ENCODE measurements around the gene HEXD.
"Not testable (repeated sequence)": the region's sequence is repeated elsewhere in the genome, so short reads cannot be mapped to it uniquely, and the experiment has no call there.

HEXD gene

GRCh38 chr17:82397449-82398335 lies 20.5 kb upstream of the HEXD start:
- no peak for DNase-seq

- DNase-seq = no peak
Observed at GRCh38 chr17:82399041-82399441, 19.1 kb upstream of the HEXD start.

GRCh38 chr17:82399601-82400101 lies 18.5 kb upstream of the HEXD start:
- no peak for DNase-seq

- DNase-seq = no peak
Observed at GRCh38 chr17:82400206-82400605, 17.9 kb upstream of the HEXD start.

- no peak for DNase-seq
Observed at GRCh38 chr17:82400830-82401229, 17.3 kb upstream of the HEXD start.

- DNase-seq = no peak
Observed at GRCh38 chr17:82402865-82403264, 15.3 kb upstream of the HEXD start.

GRCh38 chr17:82403662-82404660 lies 14.2 kb upstream of the HEXD start:
- DNase-seq = no peak

- DNase-seq = no peak
Observed at GRCh38 chr17:82405051-82405450, 13.1 kb upstream of the HEXD start.

GRCh38 chr17:82406131-82406671 lies 11.9 kb upstream of the HEXD start:
- no peak for DNase-seq

- no peak for DNase-seq
Observed at GRCh38 chr17:82407255-82407654, 10.9 kb upstream of the HEXD start.

- no peak for DNase-seq
Observed at GRCh38 chr17:82408288-82408937, 9.7 kb upstream of the HEXD start.

GRCh38 chr17:82408938-82409318 lies 9.2 kb upstream of the HEXD start:
- no peak for DNase-seq

- DNase-seq = no peak
Observed at GRCh38 chr17:82410014-82410716, 8.0 kb upstream of the HEXD start.

- DNase-seq = no peak
Observed at GRCh38 chr17:82411396-82412053, 6.6 kb upstream of the HEXD start.

GRCh38 chr17:82412081-82412480 lies 6.1 kb upstream of the HEXD start:
- not testable (repeated sequence) for DNase-seq

- no peak for DNase-seq
Observed at GRCh38 chr17:82412535-82413520, 5.3 kb upstream of the HEXD start.

GRCh38 chr17:82414548-82415281 lies 3.4 kb upstream of the HEXD start:
- DNase-seq = peak; percentile 27

GRCh38 chr17:82415336-82415735 lies 2.8 kb upstream of the HEXD start:
- no peak for DNase-seq

GRCh38 chr17:82415786-82416185 lies 2.4 kb upstream of the HEXD start:
- DNase-seq = no peak

Data from NCI-H2227 treated with DMSO at 0.1 percent for 48 hours (cell line).